ENCODE measurements around the gene UGDH. TPM values are rescaled to one million over a fixed set of nuclear protein-coding genes. Genes with fewer than 3 reads are reported as not detected.
A peak's percentile ranks its signal among the peaks of the same experiment; 100 is the strongest.

The UGDH gene
- total RNA-seq, 1 donor, result 277 TPM

GRCh38 chr4:39569209-39569608, 42.0 kb upstream of the UGDH start:
- no peak for DNase-seq (ENCODE audit: insufficient read length, low spot score, missing footprints)
- H4K20me1 ChIP-seq (ENCODE audit: insufficient read depth, low read length), result no peaks in the 10 kb centered on the region
- peak overlapping the region; percentile 10 for H3K27ac ChIP-seq (ENCODE audit: low read depth, low read length)
- H2AFZ ChIP-seq (ENCODE audit: low read length), result no peak overlapping the region
- no peaks in the 10 kb centered on the region for H3K9me3 ChIP-seq (ENCODE audit: low read depth, low read length)
- H3K4me2 ChIP-seq (ENCODE audit: insufficient read depth, low read length), result no peak overlapping the region
- peaks cover 14% of the 10 kb centered on the region for H3K36me3 ChIP-seq (ENCODE audit: insufficient read depth, low read length)
- peaks cover 5% of the 10 kb centered on the region for H3K79me2 ChIP-seq (ENCODE audit: insufficient read depth, low read length)
- H3K27me3 ChIP-seq (ENCODE audit: insufficient read depth, low read length), result no peaks in the 10 kb centered on the region
- peaks cover 11% of the 10 kb centered on the region for H3K4me1 ChIP-seq (ENCODE audit: insufficient read depth, low read length)
- TF ChIP-seq, protein P1, sequence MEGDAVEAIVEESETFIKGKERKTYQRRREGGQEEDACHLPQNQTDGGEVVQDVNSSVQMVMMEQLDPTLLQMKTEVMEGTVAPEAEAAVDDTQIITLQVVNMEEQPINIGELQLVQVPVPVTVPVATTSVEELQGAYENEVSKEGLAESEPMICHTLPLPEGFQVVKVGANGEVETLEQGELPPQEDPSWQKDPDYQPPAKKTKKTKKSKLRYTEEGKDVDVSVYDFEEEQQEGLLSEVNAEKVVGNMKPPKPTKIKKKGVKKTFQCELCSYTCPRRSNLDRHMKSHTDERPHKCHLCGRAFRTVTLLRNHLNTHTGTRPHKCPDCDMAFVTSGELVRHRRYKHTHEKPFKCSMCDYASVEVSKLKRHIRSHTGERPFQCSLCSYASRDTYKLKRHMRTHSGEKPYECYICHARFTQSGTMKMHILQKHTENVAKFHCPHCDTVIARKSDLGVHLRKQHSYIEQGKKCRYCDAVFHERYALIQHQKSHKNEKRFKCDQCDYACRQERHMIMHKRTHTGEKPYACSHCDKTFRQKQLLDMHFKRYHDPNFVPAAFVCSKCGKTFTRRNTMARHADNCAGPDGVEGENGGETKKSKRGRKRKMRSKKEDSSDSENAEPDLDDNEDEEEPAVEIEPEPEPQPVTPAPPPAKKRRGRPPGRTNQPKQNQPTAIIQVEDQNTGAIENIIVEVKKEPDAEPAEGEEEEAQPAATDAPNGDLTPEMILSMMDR (IDR thresholded peaks at IDR 0.05; ENCODE audit: extremely low read depth, low read depth, low read length), result no peak
- H3K4me3 ChIP-seq (ENCODE audit: insufficient read depth, low read length), result no peak overlapping the region

GRCh38 chr4:39568805-39569204, 41.6 kb upstream of the UGDH start:
- no peak for DNase-seq (ENCODE audit: insufficient read length, low spot score, missing footprints)
- no peak overlapping the region for H3K4me3 ChIP-seq (ENCODE audit: insufficient read depth, low read length)
- peak overlapping the region; percentile 10 for H3K27ac ChIP-seq (ENCODE audit: low read depth, low read length)
- TF ChIP-seq, protein P1 (IDR thresholded peaks at IDR 0.05; ENCODE audit: extremely low read depth, low read depth, low read length), result no peak
- H4K20me1 ChIP-seq (ENCODE audit: insufficient read depth, low read length), result no peaks in the 10 kb centered on the region
- H3K27me3 ChIP-seq (ENCODE audit: insufficient read depth, low read length), result no peaks in the 10 kb centered on the region
- H2AFZ ChIP-seq (ENCODE audit: low read length), result no peak overlapping the region
- H3K79me2 ChIP-seq (ENCODE audit: insufficient read depth, low read length), result peaks cover 5% of the 10 kb centered on the region
- H3K4me2 ChIP-seq (ENCODE audit: insufficient read depth, low read length), result no peak overlapping the region
- peaks cover 11% of the 10 kb centered on the region for H3K4me1 ChIP-seq (ENCODE audit: insufficient read depth, low read length)
- H3K36me3 ChIP-seq (ENCODE audit: insufficient read depth, low read length), result peaks cover 14% of the 10 kb centered on the region
- H3K9me3 ChIP-seq (ENCODE audit: low read depth, low read length), result no peaks in the 10 kb centered on the region

GRCh38 chr4:39565878-39566600, 38.8 kb upstream of the UGDH start:
- H4K20me1 ChIP-seq (ENCODE audit: insufficient read depth, low read length), result no peaks in the 10 kb centered on the region
- no peak overlapping the region for H3K4me3 ChIP-seq (ENCODE audit: insufficient read depth, low read length)
- DNase-seq (ENCODE audit: insufficient read length, low spot score, missing footprints), result peak; percentile 86
- peaks cover 5% of the 10 kb centered on the region for H3K79me2 ChIP-seq (ENCODE audit: insufficient read depth, low read length)
- peak overlapping the region; percentile 65 for H3K27ac ChIP-seq (ENCODE audit: low read depth, low read length)
- H2AFZ ChIP-seq (ENCODE audit: low read length), result peak overlapping the region; percentile 42
- TF ChIP-seq, protein P1 (IDR thresholded peaks at IDR 0.05; ENCODE audit: extremely low read depth, low read depth, low read length), result no peak
- no peaks in the 10 kb centered on the region for H3K27me3 ChIP-seq (ENCODE audit: insufficient read depth, low read length)
- no peaks in the 10 kb centered on the region for H3K9me3 ChIP-seq (ENCODE audit: low read depth, low read length)
- H3K36me3 ChIP-seq (ENCODE audit: insufficient read depth, low read length), result peaks cover 8% of the 10 kb centered on the region
- peaks cover 11% of the 10 kb centered on the region for H3K4me1 ChIP-seq (ENCODE audit: insufficient read depth, low read length)
- H3K4me2 ChIP-seq (ENCODE audit: insufficient read depth, low read length), result peak overlapping the region; percentile 21

GRCh38 chr4:39563346-39563847, 36.2 kb upstream of the UGDH start:
- no peak for DNase-seq (ENCODE audit: insufficient read length, low spot score, missing footprints)
- TF ChIP-seq, protein P1 (IDR thresholded peaks at IDR 0.05; ENCODE audit: extremely low read depth, low read depth, low read length), result no peak
- Histone ChIP-seq H3K27ac (ENCODE audit: low read depth, low read length) (no peak overlapping the region), H3K27me3 (ENCODE audit: insufficient read depth, low read length) (no peaks in the 10 kb centered on the region), H2AFZ (ENCODE audit: low read length) (no peak overlapping the region), H3K36me3 (ENCODE audit: insufficient read depth, low read length) (peaks cover 8% of the 10 kb centered on the region), H3K79me2 (ENCODE audit: insufficient read depth, low read length) (peaks cover 5% of the 10 kb centered on the region), H3K4me3 (ENCODE audit: insufficient read depth, low read length) (no peak overlapping the region), H4K20me1 (ENCODE audit: insufficient read depth, low read length) (no peaks in the 10 kb centered on the region), H3K9me3 (ENCODE audit: low read depth, low read length) (no peaks in the 10 kb centered on the region), H3K4me2 (ENCODE audit: insufficient read depth, low read length) (no peak overlapping the region), H3K4me1 (ENCODE audit: insufficient read depth, low read length) (peaks cover 6% of the 10 kb centered on the region)
